Right lobe of liver (tissue), 6 donors: Measurements from ENCODE around the gene EIF1. TPM values are rescaled to one million over a fixed set of nuclear protein-coding genes. Genes with fewer than 3 reads are reported as not detected.
A peak's percentile ranks its signal among the peaks of the same experiment; 100 is the strongest.

Experiments used
- ATAC-seq, 4 donors: fragments of 200-7000 bp; cut with Tn5 transposase; one replicate each; pipeline ENCODE4 v1.9.1; 2020; ENCODE audit warnings: mild to moderate bottlenecking in 4 of 4, moderate library complexity in 4 of 4
- DNase-seq, 3 donors: peaks; one replicate each; pipeline ENCODE4 v3.0.0-alpha.2; 2020
- H3K27ac ChIP-seq, 3 donors: fragments of 200-600 bp; one replicate each; pipeline ENCODE4 v1.8.0; 2022
- H3K27me3 ChIP-seq, 2 donors: fragments of 200-600 bp; one replicate each; pipeline ENCODE4 v1.8.0; 2022
- H3K36me3 ChIP-seq, 4 donors: fragments of 200-600 bp; sonication (generic) in 1 of 4; one replicate each; pipeline versions ENCODE4 v1.5.1 to v1.8.0; 2017 to 2022; ENCODE audit warnings: control low read depth in 1 of 4
- H3K4me1 ChIP-seq, 4 donors: fragments of 200-600 bp; sonication (generic) in 1 of 4; one replicate each; pipeline versions ENCODE4 v1.5.1 to v1.8.0; 2017 to 2022; ENCODE audit warnings: control low read depth in 1 of 4
- H3K4me3 ChIP-seq, 3 donors: fragments of 200-600 bp; one replicate each; pipeline ENCODE4 v1.8.0; 2022
- H3K9me3 ChIP-seq, 4 donors: fragments of 200-600 bp; sonication (generic) in 1 of 4; one replicate each; pipeline versions ENCODE4 v1.5.1 to v1.8.0; 2017 to 2022; ENCODE audit warnings: control low read depth in 1 of 4
- POLR2A ChIP-seq: fragments of 450-650 bp; IDR thresholded peaks from one replicate; pipeline ENCODE4 v1.6.1; 2017; ENCODE audit warnings: antibody characterized with exemption, mild to moderate bottlenecking
- WGBS: methylation state at CpG from one replicate; pipeline ENCODE4 v1.1.6; 2018; ENCODE audit warnings: low coverage, low lambda C conversion rate; ENCODE audit not compliant: insufficient coverage; ENCODE audit errors: missing lambda C conversion rate; 5-methylcytosine and 5-hydroxymethylcytosine counted together
- intact Hi-C, 2 donors: fragments of 100-400 bp; cut with DNase I; formaldehyde crosslinking; loops; one replicate each; pipeline versions ENCODE4 v1.11.2 to v1.14.1; 2022
- total RNA-seq, 6 experiments: library from RNA; depleted of rRNA in 2 of 6; stranded (reverse); fragments of >200 nt in 2 of 6; fragmentation: NEBNext Ultra II Directional in 3 of 6; extraction: Animal tissue kit (Norgen Biotek cat#: 25700) in 3 of 6; gene quantifications; one replicate each; pipeline versions ENCODE4 v1.1.0 to v1.2.4, GENCODE V29; 2016 to 2023
- TF ChIP-seq, protein P1 (sequence below), 4 donors: fragments of 200-600 bp in 3 of 4; fragments of 450-650 bp in 1 of 4; IDR thresholded peaks; one replicate each; pipeline versions ENCODE4 v1.5.1 to v1.8.0; 2016 to 2022; ENCODE audit warnings: antibody characterized with exemption in 4 of 4, mild to moderate bottlenecking in 2 of 4
- donor health status: DM: no; HTN: yes; CAD: no.
- donor health status: DM: no; HTN: no; CAD: no.
- donor health status: DM: no; HTN: no; CAD: no.
- donor health status: DM: no; HTN: yes; CAD: no.
- donor health status: DM: no; HTN: yes; CAD: no.

The EIF1 gene
- total RNA-seq, 6 experiments from 2014 or later: 284 to 454 (median 404) TPM

DNA sequence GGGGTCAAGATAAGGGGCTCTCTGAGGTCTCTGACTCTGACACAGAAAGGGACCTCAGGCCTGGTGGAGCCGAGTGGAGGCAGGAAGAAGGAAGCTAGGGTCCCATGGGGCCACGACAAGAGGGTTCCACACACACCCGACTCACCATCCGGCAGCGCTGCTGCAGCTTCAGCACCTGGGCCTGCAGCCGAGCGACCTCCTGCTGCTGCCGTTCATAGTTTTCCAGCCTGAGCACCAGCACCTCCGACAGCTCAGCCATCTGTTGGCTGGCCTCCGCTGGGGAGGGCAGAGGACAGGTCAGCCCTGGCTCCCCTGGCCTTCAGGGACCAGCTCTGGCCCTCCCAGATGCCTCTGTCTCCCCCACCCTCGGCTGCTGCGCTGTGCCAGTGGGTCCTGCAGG lies 39.4 kb downstream of the EIF1 start:
- H3K4me3 ChIP-seq: no peak overlapping the region
- H3K4me1 ChIP-seq: no peaks in the 10 kb centered on the region
- intact Hi-C loops: no loop called here
- 67% methylated on average over 3 of the region's 12 CpGs for WGBS
- H3K9me3 ChIP-seq: no peaks in the 10 kb centered on the region
- TF ChIP-seq, protein P1, sequence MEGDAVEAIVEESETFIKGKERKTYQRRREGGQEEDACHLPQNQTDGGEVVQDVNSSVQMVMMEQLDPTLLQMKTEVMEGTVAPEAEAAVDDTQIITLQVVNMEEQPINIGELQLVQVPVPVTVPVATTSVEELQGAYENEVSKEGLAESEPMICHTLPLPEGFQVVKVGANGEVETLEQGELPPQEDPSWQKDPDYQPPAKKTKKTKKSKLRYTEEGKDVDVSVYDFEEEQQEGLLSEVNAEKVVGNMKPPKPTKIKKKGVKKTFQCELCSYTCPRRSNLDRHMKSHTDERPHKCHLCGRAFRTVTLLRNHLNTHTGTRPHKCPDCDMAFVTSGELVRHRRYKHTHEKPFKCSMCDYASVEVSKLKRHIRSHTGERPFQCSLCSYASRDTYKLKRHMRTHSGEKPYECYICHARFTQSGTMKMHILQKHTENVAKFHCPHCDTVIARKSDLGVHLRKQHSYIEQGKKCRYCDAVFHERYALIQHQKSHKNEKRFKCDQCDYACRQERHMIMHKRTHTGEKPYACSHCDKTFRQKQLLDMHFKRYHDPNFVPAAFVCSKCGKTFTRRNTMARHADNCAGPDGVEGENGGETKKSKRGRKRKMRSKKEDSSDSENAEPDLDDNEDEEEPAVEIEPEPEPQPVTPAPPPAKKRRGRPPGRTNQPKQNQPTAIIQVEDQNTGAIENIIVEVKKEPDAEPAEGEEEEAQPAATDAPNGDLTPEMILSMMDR (IDR thresholded peaks at IDR 0.05): no peak
- no peak for TF ChIP-seq POLR2A
- H3K36me3 ChIP-seq: no peaks in the 10 kb centered on the region
- ATAC-seq (no peak), DNase-seq (no peak)
- H3K27ac ChIP-seq: no peak overlapping the region
- H3K27me3 ChIP-seq: no peaks in the 10 kb centered on the region

DNA sequence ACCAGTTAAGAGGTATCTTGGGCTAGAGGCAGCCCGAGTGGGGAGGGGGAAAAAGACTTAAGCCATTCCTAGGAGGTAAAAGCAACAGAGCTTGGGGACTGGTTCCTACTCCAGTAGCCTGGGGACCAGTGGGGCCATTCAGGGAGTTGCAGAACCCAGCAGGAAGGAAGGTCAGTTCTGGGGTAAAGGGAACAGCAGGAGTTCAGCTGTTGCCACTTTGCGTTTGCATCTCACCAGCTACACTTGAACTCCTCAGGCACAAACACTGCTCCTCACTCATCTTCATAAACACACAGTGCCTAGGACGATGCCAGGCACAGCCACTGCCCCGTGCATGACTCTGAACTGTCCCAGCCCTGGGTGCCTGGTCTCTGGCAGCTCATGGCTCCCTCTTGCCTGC lies 41.8 kb downstream of the EIF1 start:
- Histone ChIP-seq H3K27ac (no peak overlapping the region), H3K4me3 (no peak overlapping the region), H3K36me3 (no peaks in the 10 kb centered on the region), H3K9me3 (no peaks in the 10 kb centered on the region), H3K27me3 (peaks cover 0 to 6% of the 10 kb centered on the region in 2 donors), H3K4me1 (peaks cover 0 to 13% (median 3%) of the 10 kb centered on the region in 4 donors)
- intact Hi-C loops: loop anchor here in 1 of 2 donors (10.0 kb wide), 1 partner anchor 154 kb away; no protein-coding TSS in a partner anchor
- ATAC-seq: no peak
- WGBS: 32% methylated on average over 3 of the region's 4 CpGs
- DNase-seq: no peak
- TF ChIP-seq, protein P1 (IDR thresholded peaks at IDR 0.05): no peak
- no peak for TF ChIP-seq POLR2A

DNA sequence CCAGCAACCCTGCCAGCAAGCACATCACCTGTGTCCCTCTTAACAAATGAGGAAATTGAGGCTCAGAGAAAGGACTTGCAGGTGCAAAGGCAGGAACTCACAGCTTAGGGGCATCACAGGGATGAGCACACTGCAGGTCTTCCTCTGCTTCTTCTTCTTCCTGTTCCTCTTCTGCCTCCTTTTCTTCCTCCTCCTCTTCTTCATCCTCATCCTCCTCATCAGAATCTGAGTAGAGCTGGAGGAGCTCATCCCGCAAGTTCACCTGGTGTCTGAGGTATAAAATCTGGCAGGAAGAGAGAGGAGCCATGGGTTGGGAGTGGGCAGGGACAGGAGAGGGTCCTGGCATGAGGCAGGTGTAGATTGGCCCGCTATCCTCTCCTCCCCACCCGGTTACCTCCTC lies 43.2 kb downstream of the EIF1 start:
- no peak overlapping the region for H3K4me3 ChIP-seq
- H3K4me1 ChIP-seq: peaks cover 0 to 13% (median 3%) of the 10 kb centered on the region in 4 donors
- H3K9me3 ChIP-seq: no peaks in the 10 kb centered on the region
- WGBS: no CpG with 5 or more reads among the region's 3 CpGs
- no peak for DNase-seq
- ATAC-seq: no peak
- no peak overlapping the region for H3K27ac ChIP-seq
- no peaks in the 10 kb centered on the region for H3K36me3 ChIP-seq
- intact Hi-C loops: loop anchor here in 1 of 2 donors (10.0 kb wide), 1 partner anchor 153 kb away; no protein-coding TSS in a partner anchor
- no peak for TF ChIP-seq POLR2A
- TF ChIP-seq, protein P1 (IDR thresholded peaks at IDR 0.05): no peak
- H3K27me3 ChIP-seq: peaks cover 5 to 12% of the 10 kb centered on the region in 2 donors

DNA sequence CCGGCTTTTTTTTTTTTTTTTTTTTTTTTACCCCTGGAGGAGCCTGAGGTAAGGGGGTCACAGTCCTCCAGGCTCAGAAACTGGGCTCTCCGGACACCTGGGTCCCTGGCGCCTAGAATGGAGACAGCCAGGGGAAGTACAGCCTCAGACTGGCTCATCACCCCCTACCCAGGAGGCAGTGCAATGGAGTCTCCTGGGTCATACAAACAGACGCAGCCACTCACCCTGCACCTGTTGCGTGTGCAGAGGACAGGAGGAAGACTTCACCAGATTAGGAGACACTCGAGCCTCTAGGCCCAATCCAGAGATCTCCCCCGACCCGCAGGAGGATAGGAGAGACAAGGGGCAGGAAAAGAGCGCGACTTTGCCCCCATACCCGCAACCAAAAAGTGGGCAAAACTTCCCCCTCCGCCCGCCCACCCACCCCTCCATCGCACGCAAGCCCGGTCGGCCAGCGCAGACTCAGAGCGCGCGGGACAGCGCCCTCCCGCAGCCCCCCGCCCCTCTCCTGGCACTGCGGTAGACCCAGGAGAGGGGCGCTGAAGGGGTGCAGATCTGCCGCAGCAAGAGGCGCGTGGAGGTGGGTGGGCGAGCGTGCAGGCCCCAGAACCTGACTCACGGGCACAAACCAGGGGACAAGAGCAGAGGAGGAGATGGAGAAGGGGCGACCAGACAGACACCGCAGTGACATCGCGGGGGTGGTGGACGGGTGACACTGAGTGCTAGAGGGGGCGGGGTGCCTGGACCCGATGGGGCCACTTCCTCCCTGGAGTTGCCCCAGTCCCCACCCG lies 44.9 kb downstream of the EIF1 start:
- no peak for TF ChIP-seq POLR2A
- TF ChIP-seq, protein P1 (IDR thresholded peaks at IDR 0.05): no peak
- Histone ChIP-seq H3K4me3 (peak overlapping the region in 2 of 3 donors; percentile 31 to 47), H3K4me1 (peaks cover 0 to 13% (median 3%) of the 10 kb centered on the region in 4 donors), H3K27me3 (peaks cover 5 to 12% of the 10 kb centered on the region in 2 donors), H3K9me3 (no peaks in the 10 kb centered on the region), H3K27ac (no peak overlapping the region), H3K36me3 (no peaks in the 10 kb centered on the region)
- WGBS: 9% methylated on average over 13 of the region's 40 CpGs
- DNase-seq: no peak
- intact Hi-C loops: loop anchor here in 1 of 2 donors (10.0 kb wide), 1 partner anchor 151 kb away; no protein-coding TSS in a partner anchor
- no peak for ATAC-seq
